ACC112 (cell line): ENCODE data around the gene COMMD4.
"Not testable (repeated sequence)": the region's sequence is repeated elsewhere in the genome, so short reads cannot be mapped to it uniquely, and the experiment has no call there.

Source experiments
- H2AFZ ChIP-seq: fragments of 200-600 bp; sonication (generic); one replicate; pipeline ENCODE4 v1.6.0; 2017; ENCODE audit warnings: antibody characterized with exemption, low read length; ENCODE audit not compliant: unreplicated experiment
- H3K27ac ChIP-seq: fragments of 200-600 bp; sonication (generic); 2 replicates; pipeline ENCODE4 v1.5.1; 2014; ENCODE audit warnings: low read depth, mild to moderate bottlenecking, antibody characterized with exemption, low read length, moderate library complexity
- H3K27me3 ChIP-seq: fragments of 200-600 bp; sonication (generic); 2 replicates; pipeline ENCODE4 v1.6.1; 2014; ENCODE audit warnings: mild to moderate bottlenecking, antibody characterized with exemption, low read length, moderate library complexity, mixed read lengths; ENCODE audit not compliant: insufficient read depth
- H3K36me3 ChIP-seq: fragments of 200-600 bp; sonication (generic); 2 replicates; pipeline ENCODE4 v1.6.1; 2016; ENCODE audit warnings: mild to moderate bottlenecking, antibody characterized with exemption, low read length, moderate library complexity, mixed read lengths; ENCODE audit not compliant: insufficient read depth
- H3K4me1 ChIP-seq: fragments of 200-600 bp; sonication (generic); one replicate; pipeline ENCODE4 v1.6.1; 2016; ENCODE audit warnings: low read length, mixed read lengths; ENCODE audit not compliant: insufficient read depth, unreplicated experiment, control insufficient read depth
- H3K4me3 ChIP-seq: fragments of 200-600 bp; sonication (generic); 2 replicates; pipeline ENCODE4 v1.5.1; 2014; ENCODE audit warnings: mild to moderate bottlenecking, low read depth, low read length
- H3K79me2 ChIP-seq: fragments of 200-600 bp; sonication (generic); one replicate; pipeline ENCODE4 v1.6.0; 2016; ENCODE audit warnings: low read length; ENCODE audit not compliant: control insufficient read depth, unreplicated experiment, insufficient read depth

COMMD4 gene

DNA sequence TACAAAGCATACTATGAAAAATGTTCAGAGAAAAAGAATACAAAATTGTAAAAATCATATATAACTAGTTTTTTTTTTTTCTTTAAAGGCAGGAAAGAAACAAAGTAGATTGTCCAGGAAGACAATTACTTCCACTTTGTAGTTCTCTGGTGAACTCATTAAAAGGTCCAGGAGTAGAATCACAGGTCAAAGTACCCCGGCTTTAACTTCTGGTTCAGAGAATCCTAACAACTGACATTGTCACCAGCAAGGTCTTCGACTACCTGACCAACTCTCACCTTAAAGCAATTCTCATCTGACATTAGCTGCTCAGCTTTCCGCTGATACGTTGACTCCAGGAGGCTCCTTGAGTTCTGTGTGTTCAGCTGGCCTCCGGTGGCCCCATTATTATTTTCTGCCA lies 48.1 kb downstream of the COMMD4 start:
- H3K79me2 ChIP-seq, H2AFZ ChIP-seq, H3K27ac ChIP-seq, H3K27me3 ChIP-seq, H3K4me3 ChIP-seq, H3K4me1 ChIP-seq: not testable (repeated sequence)
- peaks cover 32% of the 10 kb centered on the region for H3K36me3 ChIP-seq
